GM21515 (cell line): ENCODE results near the gene SYNDIG1.

Experiments
- ATAC-seq: cut with Tn5 transposase; IDR thresholded peaks from one replicate; pipeline ENCODE4 v1.9.1; 2021; ENCODE audit not compliant: unreplicated experiment

The SYNDIG1 gene

DNA sequence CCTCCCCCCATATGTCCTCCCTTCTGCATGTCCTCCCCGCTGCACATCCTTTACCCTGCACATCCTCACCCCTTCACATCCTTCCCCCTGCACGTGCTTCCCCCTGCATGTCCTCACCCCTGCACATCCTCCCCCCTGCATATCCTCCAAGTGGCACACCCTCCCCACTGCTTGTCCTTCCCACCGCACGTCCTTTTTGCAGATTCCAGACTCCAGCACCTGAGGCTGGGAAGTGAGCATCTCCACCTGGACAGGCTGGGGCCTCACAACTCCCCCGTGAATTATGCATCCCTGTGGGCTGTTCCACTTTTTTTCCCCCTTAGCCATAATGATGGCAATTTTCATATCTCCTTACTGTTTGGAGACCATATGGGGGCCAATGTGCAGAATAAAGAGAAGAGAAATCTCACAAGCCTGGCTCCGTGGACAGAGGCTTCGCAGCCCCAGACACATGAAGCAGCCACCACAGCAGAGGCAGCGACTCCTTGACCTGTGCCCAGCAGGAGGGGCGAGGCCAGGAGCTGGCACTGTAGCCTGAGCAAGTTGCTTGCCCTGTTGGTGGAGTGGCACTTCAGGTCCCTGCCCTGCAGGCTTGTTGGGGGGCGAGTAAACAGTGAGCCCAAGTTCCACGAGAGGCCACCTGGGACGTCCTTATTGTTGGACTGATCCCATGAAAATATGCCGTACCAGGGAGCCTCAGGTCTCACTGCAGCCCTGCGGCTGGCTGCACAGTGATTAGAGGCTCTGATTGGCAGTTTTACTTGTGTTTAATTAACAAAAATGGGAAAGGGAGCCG, 113.1 kb downstream of the SYNDIG1 start:
- ATAC-seq = no peak

DNA sequence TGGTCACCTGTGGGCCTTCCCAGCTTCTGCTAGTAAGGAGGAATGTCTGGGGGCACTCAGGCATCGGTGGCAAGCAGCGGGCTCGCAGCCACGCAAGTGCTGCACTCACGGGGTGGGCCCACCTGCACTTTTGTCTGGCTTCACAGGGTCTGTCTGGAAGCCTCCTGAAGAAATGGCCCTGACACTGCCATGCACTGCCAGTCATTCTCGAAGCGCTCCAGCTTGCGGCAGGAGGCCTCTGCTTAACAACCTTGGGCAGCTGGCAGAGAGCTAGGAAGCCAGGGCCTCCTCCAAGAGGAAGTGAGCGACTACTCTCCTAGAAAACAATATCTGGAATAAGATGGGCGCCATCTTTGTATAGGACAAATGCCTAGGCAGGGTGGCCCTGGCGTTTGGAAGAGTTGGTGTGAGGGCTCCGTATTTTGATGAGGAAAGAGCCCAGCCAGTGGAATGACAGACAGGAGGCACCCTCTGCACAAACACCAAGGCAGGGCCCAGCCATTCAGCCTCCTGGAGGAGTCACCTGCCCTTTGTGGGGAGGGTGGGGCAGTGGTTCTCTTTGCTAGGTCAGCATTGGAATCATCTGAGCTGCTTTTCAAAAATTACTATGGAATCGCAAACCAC, 113.9 kb downstream of the SYNDIG1 start:
- ATAC-seq = no peak

DNA sequence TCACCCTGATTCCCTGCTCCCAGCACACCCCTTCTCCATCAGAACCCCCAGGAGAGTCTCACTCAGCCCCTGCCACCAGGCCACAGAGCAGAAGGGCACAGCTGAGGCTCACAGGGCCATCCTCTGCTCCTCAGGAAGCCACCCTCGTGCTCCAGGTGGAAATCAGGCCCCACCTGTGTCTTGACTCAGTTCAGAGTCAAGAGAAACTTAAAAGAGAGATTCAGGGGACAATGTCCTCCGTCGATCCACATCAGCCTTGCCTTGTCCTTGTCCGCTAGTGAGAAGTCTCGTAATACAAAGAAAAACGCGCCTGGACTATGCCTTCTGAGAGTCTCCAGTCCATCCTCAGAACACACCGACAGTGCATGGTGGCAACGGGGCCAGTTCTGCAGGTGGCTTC, 114.6 kb downstream of the SYNDIG1 start:
- no peak for ATAC-seq

DNA sequence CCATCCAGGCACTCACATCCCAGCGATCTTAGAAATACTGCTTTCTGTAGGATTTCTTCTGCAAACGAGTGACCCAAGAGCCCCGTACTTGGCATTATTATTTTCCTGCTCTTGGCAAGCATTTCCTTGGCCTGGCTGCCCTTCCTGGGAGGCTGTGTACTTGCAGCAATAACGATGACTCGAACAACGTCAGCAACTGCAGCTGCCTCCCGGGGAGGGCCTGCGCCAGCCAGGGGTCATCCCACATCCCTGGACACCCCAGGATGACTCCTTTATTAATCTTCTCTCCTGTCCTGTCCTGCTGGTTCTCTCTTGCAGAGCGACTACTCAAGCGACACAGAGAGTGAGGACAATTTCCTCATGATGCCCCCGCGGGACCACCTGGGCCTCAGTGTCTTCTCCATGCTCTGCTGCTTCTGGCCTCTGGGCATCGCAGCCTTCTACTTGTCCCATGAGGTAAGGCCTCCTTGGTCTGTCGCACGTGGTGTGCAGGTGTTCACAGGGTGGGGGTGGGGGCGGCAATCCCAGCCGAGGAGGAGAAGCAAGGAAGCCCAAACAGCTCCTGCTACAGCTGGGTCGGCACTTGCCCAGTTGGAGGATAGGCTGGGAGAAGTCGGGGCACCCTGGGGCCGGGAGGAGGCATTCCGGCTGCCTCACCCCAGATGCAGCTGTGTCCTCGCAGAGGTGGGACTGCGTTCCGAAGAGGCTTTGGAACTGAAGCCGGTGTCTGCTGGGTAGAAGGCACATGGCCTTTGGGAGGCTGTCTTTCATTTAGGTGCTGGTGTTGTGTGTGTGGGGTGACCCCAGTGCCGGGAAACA, 115.3 kb downstream of the SYNDIG1 start:
- ATAC-seq = no peak

DNA sequence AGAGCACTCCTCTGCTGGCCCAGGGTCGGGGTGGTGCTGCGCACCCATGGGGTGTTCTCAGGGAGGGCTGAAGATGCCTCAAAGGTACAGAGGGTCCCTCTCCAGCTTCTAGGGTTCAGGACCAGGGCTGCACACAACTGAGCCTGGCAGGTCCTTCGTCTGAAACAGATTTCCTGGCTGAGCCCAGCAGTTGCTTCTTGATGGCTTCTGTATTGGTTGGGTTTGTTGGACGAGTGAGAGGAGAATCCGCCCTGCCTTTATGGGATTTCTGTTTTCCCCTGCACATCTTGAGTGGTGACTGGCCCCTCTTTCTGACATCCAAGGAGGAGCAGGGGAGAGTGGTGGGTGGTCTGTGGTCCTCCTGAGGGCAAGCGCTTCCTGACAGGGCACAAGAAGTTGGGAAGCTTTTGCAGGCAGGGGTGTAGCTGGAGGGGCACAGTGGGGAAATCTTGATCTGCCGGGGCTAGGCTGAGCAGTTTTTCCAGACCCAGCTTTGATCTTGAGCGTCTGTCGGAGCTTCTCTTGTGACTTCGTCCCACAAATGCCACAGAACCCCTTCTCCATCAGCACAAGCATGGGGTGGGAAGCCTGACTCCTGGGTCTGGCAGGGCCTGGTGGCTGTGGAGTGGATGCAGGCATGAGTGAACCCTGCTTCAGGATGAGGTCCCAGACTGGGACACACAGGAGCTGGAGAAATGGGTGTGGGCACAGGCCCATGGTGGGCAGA, 116.5 kb downstream of the SYNDIG1 start:
- no peak for ATAC-seq

DNA sequence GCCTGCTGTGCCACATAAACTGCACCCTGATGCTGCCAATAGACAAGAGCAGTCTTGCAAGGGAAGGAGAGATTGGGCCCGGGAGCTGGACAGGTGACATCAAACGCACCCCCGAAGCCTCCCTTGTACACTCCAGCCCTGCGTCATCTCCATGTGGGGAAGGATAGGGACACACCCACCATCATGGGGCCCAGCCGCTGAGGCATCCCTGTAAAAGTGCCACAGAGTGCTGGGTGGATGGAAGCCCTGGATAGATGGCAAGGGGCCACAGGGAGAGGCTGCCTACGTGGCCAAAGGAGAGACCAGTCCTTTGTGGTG, 117.1 kb downstream of the SYNDIG1 start:
- no peak for ATAC-seq

DNA sequence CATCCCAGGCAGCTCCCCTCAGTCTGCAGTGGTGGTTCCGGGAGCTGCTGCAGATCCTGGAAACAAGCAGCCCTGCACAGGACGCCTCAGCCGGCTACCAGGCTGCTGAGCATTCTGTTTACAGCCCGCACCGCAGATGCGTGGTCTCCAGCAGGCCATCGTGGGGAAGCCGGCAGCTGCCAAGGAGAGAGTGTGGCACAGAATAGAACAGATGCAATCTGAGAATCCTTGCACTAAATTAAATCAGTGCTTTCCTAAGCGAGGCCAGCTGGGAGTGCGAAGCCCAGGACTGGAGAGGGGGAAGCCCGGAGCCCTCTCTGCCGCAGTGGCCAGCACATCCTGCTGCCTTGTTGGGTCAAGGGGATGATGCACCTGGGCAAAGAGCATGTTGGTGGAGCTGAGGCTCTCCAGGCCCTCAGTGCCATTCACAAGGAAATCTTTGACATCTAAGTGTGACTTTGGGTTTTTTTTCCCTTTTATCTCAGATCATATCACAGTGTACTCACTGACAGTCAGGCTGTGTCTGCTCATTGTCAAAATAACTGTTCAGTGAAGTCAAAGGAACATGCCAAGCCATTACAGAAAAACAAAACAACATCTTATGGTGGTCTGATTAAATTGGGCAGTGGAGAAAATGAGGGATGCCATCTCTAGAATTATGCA, 118.1 kb downstream of the SYNDIG1 start:
- ATAC-seq = no peak

DNA sequence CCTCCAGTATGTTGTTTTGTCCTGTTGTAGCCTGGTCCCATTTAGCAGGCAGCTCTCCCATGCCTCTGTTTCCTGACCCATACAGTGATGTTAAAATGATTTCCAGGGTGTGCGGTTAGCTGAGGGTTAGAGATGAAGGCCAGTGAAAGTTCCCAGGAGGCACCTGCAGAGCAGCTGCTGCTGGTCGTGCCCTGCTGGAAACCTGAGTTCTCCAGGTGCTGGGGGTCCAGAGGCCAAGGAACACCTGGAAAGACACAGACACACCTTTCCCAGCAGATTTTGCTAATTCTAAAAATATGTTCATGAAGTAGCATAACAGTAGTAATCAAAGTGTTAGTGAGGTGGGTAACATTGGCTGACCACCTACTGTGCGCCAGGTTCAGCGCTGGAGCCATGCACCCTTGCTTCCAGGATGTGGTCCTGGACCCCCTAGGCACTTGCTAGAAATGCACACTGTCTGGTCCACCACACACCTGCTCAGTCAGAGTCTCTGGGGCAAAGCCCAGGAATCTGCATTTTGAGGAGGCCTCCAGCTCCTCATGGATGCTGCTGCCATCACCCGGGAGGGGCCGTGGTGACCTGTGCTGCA, 118.7 kb downstream of the SYNDIG1 start:
- ATAC-seq = no peak

DNA sequence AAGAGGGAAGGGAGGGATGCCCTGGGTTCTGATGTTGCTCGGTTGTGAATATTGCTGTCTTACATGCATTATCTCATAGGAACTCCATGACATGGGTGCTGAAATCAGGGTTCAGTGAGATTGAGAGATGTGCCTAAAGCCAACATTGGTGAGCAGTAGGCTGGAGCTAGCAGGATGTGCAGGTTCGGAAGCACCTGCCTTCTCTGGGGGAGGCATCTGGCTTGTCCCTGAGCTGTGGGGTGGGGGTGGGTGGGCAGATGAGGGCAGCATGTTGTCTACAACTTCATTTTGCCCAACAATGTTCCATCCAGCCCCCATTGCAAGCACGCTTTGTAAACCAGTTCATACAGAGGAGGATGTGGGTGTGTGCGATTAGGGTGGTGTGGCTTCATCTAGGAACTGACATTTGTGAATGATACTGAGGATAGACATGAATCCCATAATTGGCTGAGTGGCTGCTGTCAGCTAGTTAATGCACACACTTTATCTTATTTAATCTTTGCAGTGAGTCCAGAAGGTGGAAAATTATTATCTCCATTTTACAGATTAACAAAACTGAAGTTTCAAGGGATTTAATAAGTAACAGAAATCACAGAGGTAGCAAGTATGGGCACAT, 119.4 kb downstream of the SYNDIG1 start:
- ATAC-seq = no peak

DNA sequence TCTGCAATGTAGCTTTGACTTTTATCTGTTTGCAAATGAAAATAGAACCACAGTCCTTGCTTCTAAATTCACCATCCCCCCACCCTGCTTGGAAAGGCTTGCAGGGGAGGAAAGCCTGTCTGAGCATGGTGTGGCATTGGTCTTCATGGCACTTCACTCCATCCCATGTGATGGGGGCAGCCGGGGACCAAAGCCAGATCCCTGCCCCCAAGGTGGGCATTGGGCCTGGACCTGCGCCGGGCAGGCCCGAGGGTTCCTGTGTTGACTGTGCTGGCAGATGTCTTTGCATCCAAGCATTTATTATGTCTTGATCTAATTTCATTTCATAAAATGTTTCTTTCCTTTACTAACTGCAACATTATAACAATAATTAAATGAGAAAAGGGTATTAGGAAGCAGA, 120.0 kb downstream of the SYNDIG1 start:
- ATAC-seq = no peak

DNA sequence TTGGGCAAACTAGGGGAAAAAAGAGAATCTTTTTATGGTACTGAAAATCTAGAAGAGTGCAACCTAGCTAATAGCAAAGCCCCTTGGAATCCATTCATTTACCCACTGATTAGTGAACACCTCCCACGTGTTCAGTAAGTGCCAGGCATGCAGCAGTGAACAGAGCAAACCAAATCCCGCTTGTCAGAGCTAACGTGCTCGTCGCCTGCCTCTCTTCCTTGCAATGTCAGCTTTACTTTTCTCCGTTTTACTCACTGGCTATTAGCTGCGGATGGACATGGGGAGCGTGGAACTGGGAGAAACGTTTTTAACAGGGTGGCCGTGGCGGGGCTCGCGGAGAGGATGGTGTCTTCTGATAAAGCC, 120.4 kb downstream of the SYNDIG1 start:
- ATAC-seq = no peak

DNA sequence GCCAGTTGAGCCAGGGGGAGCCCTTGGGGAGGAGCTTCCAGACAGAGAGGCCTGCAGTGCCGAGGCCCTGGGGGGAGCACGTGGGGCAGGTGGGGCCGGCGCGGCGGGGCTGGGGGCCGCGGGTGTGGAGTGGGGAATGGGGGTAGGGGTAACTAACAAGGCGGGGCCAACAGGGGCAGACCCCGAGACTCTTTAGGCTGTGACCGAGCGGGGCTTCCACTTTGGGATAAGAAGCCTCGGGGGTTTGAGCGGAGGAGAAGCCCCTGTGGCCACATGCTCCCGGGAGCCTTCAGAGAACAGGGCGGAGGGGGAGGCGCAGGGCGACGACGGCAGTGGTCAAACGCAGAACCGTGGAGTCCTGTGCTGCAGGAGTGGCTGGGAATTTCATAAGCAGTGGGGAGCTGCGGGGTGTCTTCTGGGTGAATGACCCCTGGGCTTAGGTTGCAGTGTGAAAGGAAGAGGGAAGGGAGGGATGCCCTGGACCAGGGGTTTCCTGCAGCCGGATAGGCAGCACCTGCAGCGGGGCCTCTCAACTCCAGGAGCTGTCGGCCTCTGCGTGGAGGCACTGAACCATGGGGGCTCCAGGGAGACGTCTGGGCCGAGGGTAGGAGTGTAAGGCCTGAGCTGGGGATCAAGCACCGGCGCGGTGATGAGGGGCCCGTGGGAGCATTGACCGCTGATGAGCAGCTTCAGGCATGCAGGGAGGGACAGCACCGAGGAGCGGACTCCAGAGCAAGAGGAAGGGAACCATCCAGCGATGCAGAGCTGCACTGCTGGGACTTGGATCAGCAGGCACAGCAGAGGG, 121.0 kb downstream of the SYNDIG1 start:
- ATAC-seq = no peak

DNA sequence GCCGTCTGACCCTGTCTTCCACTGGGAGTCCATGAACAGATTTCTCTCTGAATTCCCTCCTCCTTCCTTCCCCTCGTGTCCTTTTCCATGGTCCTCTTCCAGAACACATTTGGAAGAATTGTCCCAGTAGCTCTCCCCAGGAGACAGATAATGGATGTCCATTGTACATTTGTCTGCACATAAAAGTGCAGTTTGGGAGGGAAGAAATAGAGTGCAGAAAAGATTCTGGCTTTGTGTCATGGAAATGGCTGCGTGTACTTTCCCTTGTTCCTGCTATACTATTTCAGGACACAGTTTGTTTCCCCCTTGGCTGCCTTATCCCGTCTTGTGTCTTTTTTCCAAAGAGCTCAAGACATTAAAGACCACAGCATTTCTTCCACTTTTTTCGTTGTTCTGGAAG, 127.6 kb downstream of the SYNDIG1 start:
- ATAC-seq = no peak

DNA sequence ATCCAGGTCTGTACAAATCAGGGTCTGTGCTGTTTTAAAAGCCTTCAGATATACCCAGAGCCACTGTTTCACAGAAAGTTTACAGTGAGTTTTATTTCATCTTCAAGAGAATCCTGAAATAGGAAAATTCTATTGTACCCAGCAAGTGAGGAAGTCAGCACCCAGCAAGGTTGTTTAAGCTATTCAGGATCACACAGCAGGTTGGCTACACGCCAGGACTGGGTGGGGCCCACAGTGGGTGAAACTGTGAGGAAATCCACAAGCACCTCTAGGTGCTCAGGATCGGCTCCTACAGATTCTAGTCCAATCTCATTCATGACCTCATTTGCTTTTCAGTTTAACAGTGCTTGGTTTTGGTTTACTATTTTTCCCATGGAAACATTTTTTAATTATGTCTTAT, 128.9 kb downstream of the SYNDIG1 start:
- no peak for ATAC-seq

DNA sequence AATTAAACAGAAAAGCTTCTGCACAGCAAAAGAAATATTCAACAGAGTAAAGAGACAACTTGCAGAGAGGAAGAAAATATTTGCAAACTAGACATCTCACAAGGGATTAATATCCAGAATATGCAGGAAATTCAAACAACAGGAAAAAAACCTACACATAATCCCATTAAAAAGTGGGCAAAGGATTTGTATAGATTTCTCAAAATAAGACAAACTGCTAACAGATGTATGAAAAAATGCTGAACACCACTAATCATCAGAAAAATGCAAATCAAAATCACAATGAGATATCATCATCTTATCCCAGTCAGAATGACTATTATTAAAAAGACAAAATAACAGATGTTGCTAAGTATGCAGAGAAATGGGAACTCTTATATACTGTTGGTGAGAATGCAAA, 129.6 kb downstream of the SYNDIG1 start:
- no peak for ATAC-seq

DNA sequence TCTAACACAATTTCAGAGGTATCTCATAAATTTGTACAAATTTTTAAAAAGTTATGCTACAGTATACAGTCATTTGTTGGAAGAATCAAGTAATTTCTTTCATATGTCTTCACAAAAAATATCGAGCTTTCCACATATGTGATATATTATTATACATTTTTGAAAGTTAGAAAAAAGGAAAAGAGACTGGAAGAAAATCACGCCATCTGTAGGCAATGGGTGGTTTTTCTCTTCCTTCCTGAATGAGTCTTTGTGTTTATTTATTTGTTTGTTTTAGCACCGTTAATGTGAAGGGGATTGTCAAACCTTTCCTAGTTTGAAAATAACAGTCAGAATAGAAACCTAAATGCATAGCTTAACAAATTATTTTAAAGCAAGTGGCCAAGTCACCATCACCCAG, 130.6 kb downstream of the SYNDIG1 start:
- no peak for ATAC-seq

DNA sequence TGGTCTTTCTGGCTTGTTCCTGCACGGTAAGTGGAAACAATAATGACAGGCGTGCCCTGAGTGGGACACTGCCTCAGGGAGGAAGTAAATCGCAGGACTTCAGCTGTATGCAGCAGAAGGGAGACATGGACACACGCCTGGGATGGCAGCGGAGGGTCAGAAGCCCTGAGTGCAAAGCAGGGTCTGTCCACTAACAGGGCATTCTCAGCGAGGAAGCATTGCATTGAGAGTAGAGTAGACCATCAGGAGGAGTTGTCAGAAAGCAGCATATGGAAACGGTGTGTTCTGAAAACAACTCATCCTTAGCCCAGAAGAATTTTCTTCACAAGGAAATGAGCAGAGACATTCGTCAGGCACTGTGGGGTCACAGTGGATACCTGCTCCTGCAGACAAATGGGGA, 134.0 kb downstream of the SYNDIG1 start:
- ATAC-seq = no peak

DNA sequence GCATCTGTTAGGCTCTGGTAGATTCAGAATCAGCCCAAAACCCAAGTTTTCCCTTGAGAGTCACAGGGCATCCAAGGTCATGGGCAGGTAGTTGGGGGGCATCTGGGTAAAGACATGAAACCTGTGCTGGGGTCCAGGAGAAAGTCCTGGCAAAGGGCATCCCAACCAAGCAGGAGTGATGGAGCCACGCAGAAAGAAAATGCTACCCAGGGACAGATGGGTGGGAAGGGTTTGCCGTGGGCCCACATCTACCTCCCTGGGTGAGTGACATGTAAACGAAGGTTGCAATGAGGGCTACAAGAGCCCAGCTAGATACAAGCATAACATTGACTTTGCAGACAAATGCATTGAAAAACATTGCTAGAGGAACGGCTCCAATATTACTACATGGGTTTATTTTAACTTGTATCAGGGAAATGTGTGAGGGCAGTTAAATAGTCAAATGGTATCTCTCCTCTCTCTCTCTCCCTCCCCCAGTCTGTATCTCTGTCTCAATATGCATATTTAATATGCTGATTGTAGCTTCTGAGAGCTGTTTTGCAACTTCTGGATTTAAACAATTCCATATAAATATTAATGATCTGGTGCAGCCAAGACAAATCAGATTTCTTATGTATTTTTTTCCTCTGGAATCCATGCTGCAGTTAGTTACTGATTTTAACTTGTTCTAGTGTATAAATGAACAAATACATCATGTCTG, 135.7 kb downstream of the SYNDIG1 start:
- no peak for ATAC-seq

DNA sequence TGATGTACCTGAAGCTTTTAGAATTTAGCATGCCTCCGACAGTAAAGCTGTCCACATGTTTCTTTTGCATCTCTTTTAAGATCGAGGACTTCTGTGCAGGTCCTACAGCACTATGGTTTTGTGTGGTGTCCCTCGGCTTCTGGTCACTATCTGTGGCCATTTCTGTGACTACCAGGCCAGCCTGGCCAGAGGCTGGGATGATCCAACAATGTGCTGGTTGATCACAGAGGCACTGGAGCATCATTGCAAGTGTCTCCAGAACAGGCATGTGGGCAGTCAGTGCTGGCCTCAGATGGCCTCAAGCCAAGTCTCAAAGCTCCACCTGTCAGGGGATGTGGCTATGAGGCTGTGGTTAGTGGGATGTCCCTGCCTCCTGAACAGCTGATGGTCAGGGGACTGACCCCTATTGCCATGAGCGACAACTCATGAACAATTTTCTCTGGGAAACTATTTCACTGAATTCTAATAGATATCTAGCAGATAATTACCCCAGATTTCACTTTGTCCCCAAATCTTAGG, 136.6 kb downstream of the SYNDIG1 start:
- no peak for ATAC-seq
